CD4-positive, alpha-beta T cell (primary cell): ENCODE data around the gene FGF9. TPM values are rescaled to one million over a fixed set of nuclear protein-coding genes. Genes with fewer than 3 reads are reported as not detected.

Source experiments
- ATAC-seq: fragments of 200-7000 bp; cut with Tn5 transposase; one replicate; pipeline ENCODE4 v1.10.0; 2022; ENCODE audit warnings: mild to moderate bottlenecking; ENCODE audit not compliant: poor library complexity
- CTCF ChIA-PET: fragments of 350-600 bp; sonication (Branson Sonifier 250); formaldehyde crosslinking; loops from one replicate; lab custom pipeline; 2021; ENCODE audit warnings: antibody characterized with exemption, inconsistent platforms; lab: Charles Lee
- POLR2A ChIA-PET: fragments of 350-600 bp; sonication (Branson Sonifier 250); formaldehyde crosslinking; loops from one replicate; lab custom pipeline; 2021; ENCODE audit warnings: antibody characterized with exemption, inconsistent platforms; lab: Charles Lee
- DNase-seq, 14 experiments: peaks; one replicate each; pipeline ENCODE4 v3.0.0-alpha.2; 2013 to 2020; ENCODE audit warnings: mixed read lengths in 2 of 14
- H3K27ac ChIP-seq, 2 donors: one replicate each; pipeline versions ENCODE4 v1.5.1 to v1.7.0; 2013; ENCODE audit warnings: low read length in 2 of 2, low read depth in 1 of 2, mild to moderate bottlenecking in 1 of 2
- H3K27me3 ChIP-seq, 2 experiments: 1 replicate in 1 of 2; 2 replicates in 1 of 2; pipeline versions ENCODE4 v1.6.1 to v1.7.0; 2013; ENCODE audit warnings: low read length in 2 of 2, control low read depth in 1 of 2, mild to moderate bottlenecking in 1 of 2, moderate library complexity in 1 of 2; ENCODE audit not compliant: insufficient read depth in 2 of 2, control insufficient read depth in 1 of 2
- H3K36me3 ChIP-seq: one replicate; pipeline ENCODE4 v1.6.1; 2013; ENCODE audit warnings: low read length, control low read depth; ENCODE audit not compliant: insufficient read depth
- H3K4me1 ChIP-seq: one replicate; pipeline ENCODE4 v1.6.1; 2013; ENCODE audit warnings: low read length, control low read depth; ENCODE audit not compliant: insufficient read depth
- H3K4me3 ChIP-seq: one replicate; pipeline ENCODE4 v1.5.1; 2013; ENCODE audit warnings: mild to moderate bottlenecking, low read length, moderate library complexity
- H3K9me3 ChIP-seq, 2 experiments: 1 replicate in 1 of 2; 2 replicates in 1 of 2; pipeline versions ENCODE4 v1.6.1 to v1.7.0; 2013; ENCODE audit warnings: low read length in 2 of 2, mild to moderate bottlenecking in 2 of 2, control low read depth in 1 of 2, moderate library complexity in 1 of 2; ENCODE audit not compliant: control insufficient read depth in 1 of 2, insufficient read depth in 1 of 2
- H3K27ac Mint-ChIP-seq: one replicate; pipeline ENCODE4 v1.8.0; 2020; ENCODE audit warnings: mixed read lengths
- H3K27me3 Mint-ChIP-seq: one replicate; pipeline ENCODE4 v1.8.0; 2021; ENCODE audit warnings: mixed read lengths
- H3K36me3 Mint-ChIP-seq: one replicate; pipeline ENCODE4 v1.8.0; 2021; ENCODE audit warnings: low read depth, mixed read lengths
- H3K4me1 Mint-ChIP-seq: one replicate; pipeline ENCODE4 v1.8.0; 2021; ENCODE audit warnings: low read depth, mixed read lengths
- H3K4me3 Mint-ChIP-seq: one replicate; pipeline ENCODE4 v1.8.0; 2020; ENCODE audit warnings: mild to moderate bottlenecking, mixed read lengths
- H3K9me3 Mint-ChIP-seq: one replicate; pipeline ENCODE4 v1.8.0; 2020; ENCODE audit warnings: mixed read lengths
- intact Hi-C, 2 experiments: fragments of 100-400 bp; cut with DNase I in 1 of 2; cut with micrococcal nuclease in 1 of 2; formaldehyde crosslinking; loops; one replicate each; pipeline versions ENCODE4 v1.15.1 to v1.9.0; 2023 to 2025; cut with DNase I, micrococcal nuclease
- total RNA-seq, 174 experiments: library from RNA in 2 of 174; stranded (reverse) in 2 of 174; gene quantifications; one replicate each; pipeline ENCODE4 v1.2.3 and lab custom pipeline; 2021 to 2026
- TF ChIP-seq, protein P1 (sequence below): fragments of 200-600 bp; IDR thresholded peaks from one replicate; pipeline ENCODE4 v1.8.0; 2022; ENCODE audit warnings: antibody characterized with exemption, mild to moderate bottlenecking

The FGF9 gene
- total RNA-seq, 2 experiments from 2014 or later, result 2.2 to 3.4 TPM

DNA sequence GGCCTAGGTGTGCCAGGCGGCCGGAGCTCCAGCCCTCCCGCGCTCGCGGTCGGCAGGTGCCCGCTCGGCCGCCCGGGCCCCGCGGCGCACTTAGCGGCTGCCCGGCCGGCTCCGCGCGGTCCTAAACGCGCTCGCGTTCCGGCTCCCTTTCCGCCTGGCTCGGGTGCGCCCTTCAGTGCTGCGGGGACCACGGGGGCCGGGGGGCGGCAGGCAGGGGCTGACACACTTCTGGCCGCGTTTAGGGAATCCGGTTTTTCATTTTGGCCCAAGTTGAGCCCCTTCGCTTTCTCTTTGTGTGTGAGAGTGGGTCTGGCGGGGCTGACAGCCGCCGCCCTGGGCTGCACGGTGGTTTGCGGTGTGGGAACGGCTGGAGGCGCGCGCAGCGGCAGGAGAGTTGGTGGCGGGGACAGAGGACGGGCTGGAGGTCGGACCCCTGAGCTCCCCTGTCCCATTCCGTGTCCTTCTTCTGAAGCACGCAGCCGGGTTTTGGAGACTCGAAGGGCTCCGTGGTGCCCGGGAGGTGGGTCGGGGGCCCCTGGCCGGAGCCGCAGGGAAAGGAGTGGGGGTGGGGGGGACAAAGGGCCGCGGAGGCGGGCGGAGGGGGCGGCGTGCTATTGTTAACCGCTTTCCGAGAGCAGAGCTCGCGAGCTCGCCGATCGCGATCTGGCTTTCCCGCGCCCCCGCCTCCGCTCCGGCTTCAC, 3.1 kb downstream of the FGF9 start:
- Histone ChIP-seq H3K4me1 (peaks cover 62% of the 10 kb centered on the region), H3K4me3 (peak overlapping the region; percentile 81), H3K27ac (no peak overlapping the region), H3K27me3 (peaks cover 23 to 26% of the 10 kb centered on the region in 2 experiments), H3K9me3 (no peaks in the 10 kb centered on the region), H3K36me3 (no peaks in the 10 kb centered on the region)
- Mint-ChIP-seq H3K4me1 (peaks cover 42% of the 10 kb centered on the region), H3K27ac (peak overlapping the region; percentile 5), H3K27me3 (peaks cover 49% of the 10 kb centered on the region), H3K9me3 (no peaks in the 10 kb centered on the region), H3K36me3 (no peaks in the 10 kb centered on the region), H3K4me3 (peak overlapping the region; percentile 83)
- ATAC-seq (peak; percentile 10), DNase-seq (peak in 8 of 14 experiments; percentile 20 to 68 (median 42))
- intact Hi-C loops, result loop anchor here (2.0 to 10.0 kb wide), 6 partner anchors 35 to 1701 kb away; partner anchors contain the start of gene MICU2 (in 1 of the 2)
- ChIA-PET CTCF (interaction anchor here (0.7 kb wide), 1 partner anchor 60 kb away, joined by 3 read pairs; no protein-coding TSS in a partner anchor), POLR2A (interaction anchor here (1.0 to 5.8 kb wide), 4 partner anchors 20 to 70 kb away, joined by 3 to 72 read pairs (median 6); partner anchors contain the start of gene MICU2)
- TF ChIP-seq, protein P1, sequence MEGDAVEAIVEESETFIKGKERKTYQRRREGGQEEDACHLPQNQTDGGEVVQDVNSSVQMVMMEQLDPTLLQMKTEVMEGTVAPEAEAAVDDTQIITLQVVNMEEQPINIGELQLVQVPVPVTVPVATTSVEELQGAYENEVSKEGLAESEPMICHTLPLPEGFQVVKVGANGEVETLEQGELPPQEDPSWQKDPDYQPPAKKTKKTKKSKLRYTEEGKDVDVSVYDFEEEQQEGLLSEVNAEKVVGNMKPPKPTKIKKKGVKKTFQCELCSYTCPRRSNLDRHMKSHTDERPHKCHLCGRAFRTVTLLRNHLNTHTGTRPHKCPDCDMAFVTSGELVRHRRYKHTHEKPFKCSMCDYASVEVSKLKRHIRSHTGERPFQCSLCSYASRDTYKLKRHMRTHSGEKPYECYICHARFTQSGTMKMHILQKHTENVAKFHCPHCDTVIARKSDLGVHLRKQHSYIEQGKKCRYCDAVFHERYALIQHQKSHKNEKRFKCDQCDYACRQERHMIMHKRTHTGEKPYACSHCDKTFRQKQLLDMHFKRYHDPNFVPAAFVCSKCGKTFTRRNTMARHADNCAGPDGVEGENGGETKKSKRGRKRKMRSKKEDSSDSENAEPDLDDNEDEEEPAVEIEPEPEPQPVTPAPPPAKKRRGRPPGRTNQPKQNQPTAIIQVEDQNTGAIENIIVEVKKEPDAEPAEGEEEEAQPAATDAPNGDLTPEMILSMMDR, result no peak

GRCh38 chr13:21674490-21675009, 3.7 kb downstream of the FGF9 start:
- Mint-ChIP-seq H3K27ac (no peak overlapping the region), H3K9me3 (no peaks in the 10 kb centered on the region), H3K4me3 (peak overlapping the region; percentile 90), H3K4me1 (peaks cover 40% of the 10 kb centered on the region), H3K27me3 (peaks cover 45% of the 10 kb centered on the region), H3K36me3 (no peaks in the 10 kb centered on the region)
- Histone ChIP-seq H3K27ac (no peak overlapping the region), H3K4me3 (peak overlapping the region; percentile 81), H3K4me1 (peaks cover 56% of the 10 kb centered on the region), H3K36me3 (no peaks in the 10 kb centered on the region), H3K27me3 (peaks cover 23 to 25% of the 10 kb centered on the region in 2 experiments), H3K9me3 (no peaks in the 10 kb centered on the region)
- DNase-seq (peak in 4 of 14 experiments; percentile 21 to 44 (median 30)), ATAC-seq (no peak)
- TF ChIP-seq, protein P1, result no peak
- intact Hi-C loops, result loop anchor here (2.0 to 10.0 kb wide), 6 partner anchors 36 to 1700 kb away; partner anchors contain the start of gene MICU2 (in 1 of the 2)
- ChIA-PET CTCF (interaction anchor here (0.7 kb wide), 1 partner anchor 61 kb away, joined by 3 read pairs; no protein-coding TSS in a partner anchor), POLR2A (interaction anchor here (1.5 to 2.2 kb wide), 3 partner anchors 36 to 71 kb away, joined by 4 to 6 read pairs (median 6); partner anchors contain the start of gene MICU2)
